GM21360 (cell line): Measurements from ENCODE around the gene TPPP.

Experiments used
- ATAC-seq: cut with Tn5 transposase; IDR thresholded peaks from one replicate; pipeline ENCODE4 v1.9.1; 2021; ENCODE audit warnings: mild to moderate bottlenecking, moderate library complexity; ENCODE audit not compliant: unreplicated experiment

The TPPP gene

DNA sequence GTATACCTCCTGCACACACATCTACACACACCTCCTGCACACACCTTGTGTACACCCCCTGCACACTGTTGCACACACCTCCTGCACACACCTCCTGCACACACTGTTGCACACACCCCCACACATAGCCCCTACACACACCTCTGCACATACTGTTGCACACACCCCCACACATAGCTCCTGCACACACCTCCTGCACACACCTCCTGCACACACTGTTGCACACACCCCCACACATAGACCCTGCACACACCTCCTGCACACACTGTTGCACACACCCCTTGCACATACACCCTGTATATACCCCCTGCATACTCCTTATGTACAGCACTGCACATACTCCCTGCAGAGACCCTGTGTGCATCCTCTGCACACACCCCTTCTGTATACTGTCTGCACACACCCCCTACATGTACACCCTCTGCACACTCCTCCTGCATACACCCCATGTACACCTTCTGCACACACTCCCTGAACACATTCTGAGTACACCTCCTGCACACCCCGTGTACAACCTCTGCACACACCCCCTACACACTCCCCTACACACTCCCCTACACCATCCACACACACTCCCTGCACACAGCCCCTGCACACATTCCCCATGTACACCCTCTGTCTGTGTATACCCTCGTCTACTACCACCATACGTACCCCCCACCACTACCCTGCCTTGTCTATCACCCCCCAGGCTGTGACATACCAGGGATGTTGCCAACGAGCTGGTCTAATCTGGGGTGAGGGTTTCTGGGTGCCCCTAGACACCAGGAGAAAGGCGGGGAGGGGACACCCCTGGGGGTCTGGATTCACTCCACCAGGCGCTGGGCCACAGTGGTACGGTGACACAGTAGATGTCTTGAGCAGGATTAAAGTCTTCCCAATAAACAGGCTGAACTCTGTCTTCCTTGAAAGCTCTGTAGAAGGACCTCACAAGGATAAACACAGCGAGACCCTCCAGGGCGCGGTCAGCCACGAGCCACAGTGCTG lies 82.1 kb downstream of the TPPP start:
- no peak for ATAC-seq

GRCh38 chr5:610011-610743 lies 83.0 kb downstream of the TPPP start:
- no peak for ATAC-seq
